GM10847 (cell line): ENCODE measurements around the gene AGAP5.

Experiments
- POLR2A ChIP-seq: IDR thresholded peaks from 2 replicates; pipeline ENCODE4 v1.6.1; 2011; ENCODE audit not compliant: insufficient read length; ENCODE audit errors: extremely low read depth

The AGAP5 gene

GRCh38 chr10:73644015-73644743, 53.7 kb downstream of the AGAP5 start:
- TF ChIP-seq POLR2A, result no peak

GRCh38 chr10:73643362-73643761, 54.5 kb downstream of the AGAP5 start:
- TF ChIP-seq POLR2A, result no peak

GRCh38 chr10:73641328-73642060, 56.4 kb downstream of the AGAP5 start, which contains the start of gene MYOZ1:
MYOZ1 (minus strand) TSS chr10:73641474; CDS start chr10:73640017, 1,457 bp downstream.
- no peak for TF ChIP-seq POLR2A

DNA sequence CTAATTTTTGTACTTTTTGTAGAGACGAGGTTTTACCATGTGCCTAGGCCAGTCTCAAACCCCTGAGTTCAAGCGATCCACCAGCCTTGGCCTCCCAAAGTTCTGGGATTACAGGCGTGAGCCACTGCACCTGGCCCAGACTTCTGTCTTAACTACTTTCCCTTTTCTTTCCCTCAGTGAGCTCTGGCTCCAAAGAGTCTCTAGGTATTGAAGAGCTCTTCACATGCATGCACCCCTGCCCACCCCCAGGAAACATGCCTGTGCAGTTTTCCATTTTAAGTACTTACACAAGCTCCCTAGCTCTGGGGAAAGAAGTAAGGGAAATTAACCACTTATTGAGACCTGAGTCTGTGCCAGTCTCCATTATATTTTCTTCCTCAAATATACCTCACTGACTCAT, 58.6 kb downstream of the AGAP5 start:
- no peak for TF ChIP-seq POLR2A

DNA sequence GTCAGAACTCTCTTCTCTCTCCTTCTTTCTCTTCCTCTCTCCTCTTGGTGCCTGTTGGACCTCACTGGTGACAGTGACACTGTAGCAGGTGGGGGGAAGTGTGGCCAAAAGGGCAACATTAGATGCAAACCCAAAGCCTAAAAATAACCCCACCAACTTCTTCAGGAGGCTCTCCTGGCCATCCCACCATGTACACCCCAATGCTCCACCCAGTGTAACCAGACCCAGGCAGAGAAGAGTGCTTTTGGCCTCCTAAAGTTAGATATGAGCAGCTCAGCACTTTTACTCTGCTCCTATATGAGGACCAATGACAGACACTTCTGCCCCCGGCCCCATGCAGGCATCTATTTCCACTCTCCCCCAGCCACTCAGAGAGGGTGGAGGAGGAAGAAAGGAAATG, 62.1 kb downstream of the AGAP5 start:
- no peak for TF ChIP-seq POLR2A

- no peak for TF ChIP-seq POLR2A
Observed at GRCh38 chr10:73634421-73634820, 63.5 kb downstream of the AGAP5 start.

DNA sequence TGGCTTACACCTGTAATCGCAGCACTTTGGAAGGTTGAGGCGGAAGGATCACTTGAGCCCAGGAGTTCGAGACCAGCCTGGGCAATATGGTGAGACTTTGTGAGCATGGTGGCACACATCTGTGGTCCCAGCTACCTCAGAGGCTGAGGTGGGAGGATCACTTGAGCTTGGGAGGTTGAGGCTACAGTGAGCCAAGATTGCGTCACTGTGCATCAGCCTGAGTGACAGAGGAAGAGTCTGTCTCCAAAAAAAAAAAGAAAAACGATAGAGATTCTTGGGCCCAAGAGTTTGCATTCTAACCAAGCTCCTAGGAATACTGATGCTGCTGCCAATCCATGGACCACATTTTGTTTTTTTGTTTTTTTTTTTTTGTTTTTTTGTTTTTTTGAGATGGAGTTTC, 68.7 kb downstream of the AGAP5 start:
- TF ChIP-seq POLR2A, result no peak

- TF ChIP-seq POLR2A, result no peak
Observed at GRCh38 chr10:73628405-73628804, 69.5 kb downstream of the AGAP5 start.

DNA sequence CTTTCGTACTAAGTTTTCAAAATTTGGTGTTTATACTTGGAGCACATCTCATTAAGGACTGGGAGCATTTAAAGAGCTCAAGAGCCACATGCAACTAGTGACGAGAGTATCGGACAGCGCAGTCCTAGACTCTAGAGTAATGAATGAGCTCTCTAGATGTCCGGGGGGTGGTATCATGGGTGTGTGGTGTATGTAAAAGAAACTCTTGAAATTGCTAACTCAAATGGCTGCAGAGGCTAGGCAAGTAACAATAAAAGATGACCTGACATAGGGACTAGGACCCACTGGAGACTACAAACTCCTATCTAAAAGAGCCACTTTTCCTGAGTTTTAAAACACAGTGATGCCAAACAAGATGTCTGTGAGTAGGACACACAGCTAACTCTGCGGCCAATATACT, 70.6 kb downstream of the AGAP5 start:
- TF ChIP-seq POLR2A, result no peak

GRCh38 chr10:73625884-73626752, 71.8 kb downstream of the AGAP5 start:
- TF ChIP-seq POLR2A, result peak; percentile 75

GRCh38 chr10:73625004-73625883, 72.7 kb downstream of the AGAP5 start:
- TF ChIP-seq POLR2A, result no peak
